HEK293 (cell line): ENCODE measurements around the gene TACC2.

Source experiments
- KLF16 ChIP-seq: fragments of 450-650 bp; formaldehyde crosslinking; IDR thresholded peaks from 2 replicates; pipeline ENCODE4 v1.5.1; 2017; ENCODE audit warnings: missing biosample characterization, missing genetic modification characterization
- ZNF112 ChIP-seq: fragments of 450-650 bp; formaldehyde crosslinking; IDR thresholded peaks from 2 replicates; pipeline ENCODE4 v1.5.0; 2017; ENCODE audit warnings: missing biosample characterization, missing genetic modification characterization
- ZNF521 ChIP-seq: fragments of 450-650 bp; formaldehyde crosslinking; IDR thresholded peaks from 2 replicates; pipeline ENCODE4 v1.5.1; 2017; ENCODE audit warnings: missing biosample characterization, mild to moderate bottlenecking, missing genetic modification characterization
- TF ChIP-seq, protein P1 (sequence below): fragments of 450-650 bp; formaldehyde crosslinking; IDR thresholded peaks from 2 replicates; pipeline ENCODE4 v1.5.1; 2016; ENCODE audit warnings: missing biosample characterization, missing genetic modification characterization

DNA sequence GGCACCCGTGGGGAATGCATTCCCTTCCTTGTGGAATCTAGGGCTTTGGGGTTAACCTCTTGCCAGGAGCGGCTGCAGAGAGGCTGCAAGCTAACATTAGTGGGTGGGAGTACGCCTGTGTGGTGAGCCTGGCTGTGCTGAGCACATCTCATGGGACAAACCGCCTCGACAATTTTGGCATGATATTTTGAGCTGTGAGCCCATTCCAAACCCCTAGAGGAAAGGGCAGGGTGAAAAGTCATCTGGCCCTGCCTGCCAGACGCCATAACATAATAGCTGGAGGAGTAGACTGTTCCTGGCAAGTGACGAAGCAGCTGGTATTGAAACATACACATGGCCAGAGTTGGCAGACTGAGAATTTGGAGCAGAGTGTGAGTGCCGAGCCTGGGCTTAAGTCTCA lies 110.0 kb downstream of the TACC2 start:
- TF ChIP-seq, protein P1, sequence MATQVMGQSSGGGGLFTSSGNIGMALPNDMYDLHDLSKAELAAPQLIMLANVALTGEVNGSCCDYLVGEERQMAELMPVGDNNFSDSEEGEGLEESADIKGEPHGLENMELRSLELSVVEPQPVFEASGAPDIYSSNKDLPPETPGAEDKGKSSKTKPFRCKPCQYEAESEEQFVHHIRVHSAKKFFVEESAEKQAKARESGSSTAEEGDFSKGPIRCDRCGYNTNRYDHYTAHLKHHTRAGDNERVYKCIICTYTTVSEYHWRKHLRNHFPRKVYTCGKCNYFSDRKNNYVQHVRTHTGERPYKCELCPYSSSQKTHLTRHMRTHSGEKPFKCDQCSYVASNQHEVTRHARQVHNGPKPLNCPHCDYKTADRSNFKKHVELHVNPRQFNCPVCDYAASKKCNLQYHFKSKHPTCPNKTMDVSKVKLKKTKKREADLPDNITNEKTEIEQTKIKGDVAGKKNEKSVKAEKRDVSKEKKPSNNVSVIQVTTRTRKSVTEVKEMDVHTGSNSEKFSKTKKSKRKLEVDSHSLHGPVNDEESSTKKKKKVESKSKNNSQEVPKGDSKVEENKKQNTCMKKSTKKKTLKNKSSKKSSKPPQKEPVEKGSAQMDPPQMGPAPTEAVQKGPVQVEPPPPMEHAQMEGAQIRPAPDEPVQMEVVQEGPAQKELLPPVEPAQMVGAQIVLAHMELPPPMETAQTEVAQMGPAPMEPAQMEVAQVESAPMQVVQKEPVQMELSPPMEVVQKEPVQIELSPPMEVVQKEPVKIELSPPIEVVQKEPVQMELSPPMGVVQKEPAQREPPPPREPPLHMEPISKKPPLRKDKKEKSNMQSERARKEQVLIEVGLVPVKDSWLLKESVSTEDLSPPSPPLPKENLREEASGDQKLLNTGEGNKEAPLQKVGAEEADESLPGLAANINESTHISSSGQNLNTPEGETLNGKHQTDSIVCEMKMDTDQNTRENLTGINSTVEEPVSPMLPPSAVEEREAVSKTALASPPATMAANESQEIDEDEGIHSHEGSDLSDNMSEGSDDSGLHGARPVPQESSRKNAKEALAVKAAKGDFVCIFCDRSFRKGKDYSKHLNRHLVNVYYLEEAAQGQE (tag by site-specific recombination): no peak
- TF ChIP-seq KLF16 (tag by site-specific recombination) (no peak), ZNF112 (tag by site-specific recombination) (no peak), ZNF521 (tag by site-specific recombination) (no peak)
